Skin epidermis (tissue), 12 donors: Measurements from ENCODE around the gene ZNF606.

Experiments used
- H3K27ac ChIP-seq, 21 experiments: fragments of 200-600 bp; sonication (generic) in 11 of 21; one replicate each; pipeline ENCODE4 v1.5.0; 2020; ENCODE audit warnings: mild to moderate bottlenecking in 3 of 21, inconsistent platforms in 2 of 21, moderate library complexity in 2 of 21
- H3K4me3 ChIP-seq, 7 experiments: fragments of 200-600 bp; sonication (generic) in 2 of 7; one replicate each; pipeline ENCODE4 v1.5.0; 2020; ENCODE audit warnings: inconsistent platforms in 2 of 7, mild to moderate bottlenecking in 2 of 7, moderate library complexity in 1 of 7

The ZNF606 gene

DNA sequence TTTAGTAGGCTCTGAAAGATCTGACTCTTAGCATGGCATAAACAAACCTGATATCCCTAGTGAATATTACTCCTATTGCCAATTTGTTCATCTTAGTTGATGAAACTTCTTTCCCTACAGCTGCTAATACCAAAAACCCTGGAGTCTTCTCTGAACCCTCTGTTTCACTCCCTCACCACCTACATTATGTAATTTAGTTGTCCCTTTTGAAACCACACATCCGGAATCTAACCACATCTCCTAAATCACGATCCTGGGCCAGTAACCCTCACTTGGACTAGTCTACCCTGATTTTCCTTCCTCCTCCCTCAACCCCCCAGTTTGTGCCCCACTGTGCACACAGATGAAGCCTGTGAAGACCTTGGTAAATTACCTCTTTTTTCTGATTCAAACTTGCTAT lies 56.3 kb downstream of the ZNF606 start:
- Histone ChIP-seq H3K27ac (no peak overlapping the region), H3K4me3 (peak overlapping the region in 4 of 7 experiments; percentile 54 to 96 (median 79))

- H3K4me3 ChIP-seq = no peak overlapping the region
- H3K27ac ChIP-seq = no peak overlapping the region
These were observed 61.0 kb downstream of the ZNF606 start for GRCh38 chr19:57941593-57941992.

- Histone ChIP-seq H3K4me3 (no peak overlapping the region), H3K27ac (no peak overlapping the region)
These were observed 66.9 kb downstream of the ZNF606 start for GRCh38 chr19:57935731-57936130.

GRCh38 chr19:57934820-57935665 lies 67.6 kb downstream of the ZNF606 start, which contains the start of gene ZNF418:
TSS of gene ZNF418 (minus strand) at chr19:57935402. CDS start at chr19:57933822, 1,580 bp downstream.
- H3K27ac ChIP-seq = peak within 1 kb of the TSS in 18 of 21 experiments; percentile 19 to 81 (median 63)
- H3K4me3 ChIP-seq = peak within 1 kb of the TSS; percentile 36 to 66 (median 48)

- Histone ChIP-seq H3K4me3 (no peak overlapping the region), H3K27ac (no peak overlapping the region)
These were observed 75.0 kb downstream of the ZNF606 start for GRCh38 chr19:57927587-57927986.
